ENCODE measurements around the gene ELMO2. TPM values are rescaled to one million over a fixed set of nuclear protein-coding genes. Genes with fewer than 3 reads are reported as not detected.

Gene ELMO2
- total RNA-seq, 6 experiments from 2014 or later = 14.9 to 22.9 (median 17.4) TPM

- Histone ChIP-seq H3K27me3 (no peaks in the 10 kb centered on the region), H3K4me1 (peaks cover 0 to 25% (median 4%) of the 10 kb centered on the region in 4 donors), H3K36me3 (peaks cover 0 to 23% (median 11%) of the 10 kb centered on the region in 4 donors), H3K27ac (peak overlapping the region; percentile 87 to 99 (median 94)), H3K9me3 (no peaks in the 10 kb centered on the region), H3K4me3 (peak overlapping the region; percentile 90 to 99 (median 94))
- TF ChIP-seq CTCF (IDR thresholded peaks at IDR 0.05) (no peak), POLR2A (IDR thresholded peaks at IDR 0.05) (peak; percentile 89)
- ATAC-seq (peak; percentile 95 to 97 (median 96)), DNase-seq (peak; percentile 88 to 91 (median 90))
- intact Hi-C loops (cut with DNase I) = no loop called here
- under 1% methylated on average over 25 of the region's 64 CpGs for WGBS (ENCODE audit: insufficient coverage, low coverage, low lambda C conversion rate, missing lambda C conversion rate)
Measured at GRCh38 chr20:46363874-46364669, 42.3 kb downstream of the ELMO2 start.

GRCh38 chr20:46362921-46363867, 43.2 kb downstream of the ELMO2 start:
- WGBS (ENCODE audit: insufficient coverage, low coverage, low lambda C conversion rate, missing lambda C conversion rate) = 55% methylated on average over 13 of the region's 14 CpGs
- ATAC-seq (no peak), DNase-seq (no peak)
- peaks cover 0 to 17% (median 11%) of the 10 kb centered on the region in 4 donors for H3K36me3 ChIP-seq
- H3K27ac ChIP-seq = peak overlapping the region; percentile 87 to 99 (median 94)
- intact Hi-C loops (cut with DNase I) = no loop called here
- no peaks in the 10 kb centered on the region for H3K27me3 ChIP-seq
- TF ChIP-seq POLR2A (IDR thresholded peaks at IDR 0.05) (no peak), CTCF (IDR thresholded peaks at IDR 0.05) (no peak)
- peak overlapping the region; percentile 90 to 99 (median 94) for H3K4me3 ChIP-seq
- H3K9me3 ChIP-seq = no peaks in the 10 kb centered on the region
- H3K4me1 ChIP-seq = peaks cover 0 to 25% (median 4%) of the 10 kb centered on the region in 4 donors

DNA sequence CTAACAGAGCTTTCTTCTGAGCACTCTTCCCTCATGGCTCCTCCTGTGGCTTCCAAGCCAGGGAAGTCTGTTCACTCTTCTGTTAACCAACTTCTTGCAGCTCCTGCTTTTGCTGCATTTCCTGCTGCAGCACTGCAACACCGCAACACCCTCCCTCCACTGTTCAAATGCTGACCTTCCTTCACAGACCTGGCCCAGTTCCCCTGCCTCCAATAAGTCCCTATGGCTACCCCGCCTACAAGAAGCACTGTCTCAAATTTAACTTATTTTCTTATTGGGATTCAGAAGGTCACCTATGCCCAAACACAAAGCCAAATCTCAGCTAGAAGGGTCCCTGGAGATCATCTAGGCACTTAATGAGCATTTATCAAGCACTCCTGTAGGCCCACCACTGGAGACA, 44.6 kb downstream of the ELMO2 start:
- no peak for ATAC-seq
- Histone ChIP-seq H3K36me3 (peaks cover 0 to 9% (median 5%) of the 10 kb centered on the region in 4 donors), H3K27ac (no peak overlapping the region), H3K9me3 (no peaks in the 10 kb centered on the region), H3K4me1 (peaks cover 0 to 33% (median 8%) of the 10 kb centered on the region in 4 donors), H3K27me3 (no peaks in the 10 kb centered on the region), H3K4me3 (no peak overlapping the region)
- intact Hi-C loops (cut with DNase I) = no loop called here
- TF ChIP-seq CTCF (IDR thresholded peaks at IDR 0.05) (no peak), POLR2A (IDR thresholded peaks at IDR 0.05) (no peak)
- 66% methylated on average over 2 of the region's 2 CpGs for WGBS (ENCODE audit: insufficient coverage, low coverage, low lambda C conversion rate, missing lambda C conversion rate)
- DNase-seq = no peak

DNA sequence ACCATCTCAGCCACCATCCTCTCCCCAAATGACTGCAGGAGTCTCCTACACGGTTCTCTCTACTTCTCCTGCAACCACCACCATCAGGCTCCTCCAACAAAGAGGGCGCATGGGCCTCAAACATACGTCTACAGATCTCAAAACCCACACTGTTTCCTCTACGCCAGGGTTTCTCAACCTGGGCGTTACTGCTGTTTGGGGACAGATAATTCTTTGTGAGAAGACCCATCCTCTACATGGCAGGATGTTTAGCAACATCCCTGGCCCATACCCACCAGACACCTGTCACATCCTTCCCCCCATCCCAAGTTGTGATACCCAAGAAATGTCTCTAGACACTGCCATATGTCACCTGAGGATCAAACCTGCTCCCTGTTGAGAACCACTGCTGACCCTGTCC, 45.0 kb downstream of the ELMO2 start:
- DNase-seq (no peak), ATAC-seq (no peak)
- Histone ChIP-seq H3K9me3 (no peaks in the 10 kb centered on the region), H3K4me3 (no peak overlapping the region), H3K4me1 (peaks cover 0 to 37% (median 9%) of the 10 kb centered on the region in 4 donors), H3K27ac (no peak overlapping the region), H3K27me3 (no peaks in the 10 kb centered on the region), H3K36me3 (peaks cover 0 to 4% (median 3%) of the 10 kb centered on the region in 4 donors)
- no peak for TF ChIP-seq POLR2A (IDR thresholded peaks at IDR 0.05)
- intact Hi-C loops (cut with DNase I) = no loop called here
- 68% methylated on average over 5 of the region's 5 CpGs for whole genome bisulfite sequencing (ENCODE audit: insufficient coverage, low coverage, low lambda C conversion rate, missing lambda C conversion rate)
